Endothelial cell of umbilical vein (primary cell): ENCODE measurements around the gene AKAP13.

Experiments
- CTCF ChIP-seq, 2 donors: IDR thresholded peaks; 1 replicate in 1 of 2; 2 replicates in 1 of 2; pipeline ENCODE4 v1.5.1; 2011; ENCODE audit warnings: low read length in 2 of 2, mild to moderate bottlenecking in 2 of 2, moderate library complexity in 2 of 2, control low read depth in 1 of 2, inconsistent platforms in 1 of 2, low read depth in 1 of 2; ENCODE audit not compliant: insufficient read depth in 1 of 2; ENCODE audit errors: extremely low read depth in 1 of 2
- EZH2 ChIP-seq: IDR thresholded peaks from 2 replicates; pipeline ENCODE4 v1.6.1; 2012; ENCODE audit warnings: borderline replicate concordance, low read depth, mild to moderate bottlenecking, moderate library complexity, low read length, inconsistent platforms; ENCODE audit not compliant: severe bottlenecking
- MAX ChIP-seq: IDR thresholded peaks from 2 replicates; pipeline ENCODE4 v1.6.1; 2011; ENCODE audit not compliant: insufficient read depth, insufficient read length
- POLR2A ChIP-seq: IDR thresholded peaks from 2 replicates; pipeline ENCODE4 v1.6.1; 2012; ENCODE audit warnings: low read depth, mild to moderate bottlenecking, control low read depth, low read length
- POLR2AphosphoS5 ChIP-seq: IDR thresholded peaks from 2 replicates; pipeline ENCODE4 v1.6.1; 2012; ENCODE audit warnings: low read depth, mild to moderate bottlenecking, control low read depth, low read length, moderate library complexity; ENCODE audit not compliant: insufficient read depth

DNA sequence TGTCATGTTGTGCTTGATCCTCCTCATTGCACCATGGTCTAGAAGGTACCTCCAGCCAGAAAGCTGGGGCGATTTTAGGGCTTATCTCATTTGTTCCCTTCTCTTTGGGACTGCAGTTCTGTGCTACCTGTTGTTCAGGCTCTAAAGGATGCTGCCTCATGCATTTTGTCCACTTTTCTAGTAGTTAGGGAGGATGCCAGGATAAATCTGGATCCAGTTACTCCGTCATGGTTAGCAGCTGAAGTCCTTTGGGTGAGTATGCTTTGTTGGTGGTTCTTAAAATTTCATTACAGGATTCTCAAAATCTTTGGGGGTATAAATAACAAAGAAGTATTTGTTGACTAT, 8.9 kb downstream of the AKAP13 start:
- TF ChIP-seq CTCF (IDR thresholded peaks at IDR 0.05; ENCODE audit: extremely low read depth in 1 of 2, insufficient read depth in 1 of 2, low read depth in 1 of 2, low read length in 2 of 2) = no peak
- no peak for TF ChIP-seq POLR2AphosphoS5
- TF ChIP-seq EZH2 = no peak
- no peak for TF ChIP-seq MAX
- no peak for TF ChIP-seq POLR2A
